Suppressor macrophage (primary cell): ENCODE measurements around the gene KIR2DL4.
"Not testable (repeated sequence)": the region's sequence is repeated elsewhere in the genome, so short reads cannot be mapped to it uniquely, and the experiment has no call there.

Experiments used
- DNase-seq, 4 experiments: peaks; one replicate each; pipeline ENCODE4 v3.0.0-alpha.2; 2020 to 2022
- total RNA-seq, 17 experiments: gene quantifications; one replicate each; lab custom pipeline; 2026; ENCODE audit warnings: mixed read lengths in 6 of 17, inconsistent platforms in 3 of 17; lab: John Stamatoyannopoulos, UW

KIR2DL4 gene
- total RNA-seq = 0 to 1.7 (median 0) reads per million in 17 experiments

- no peak for DNase-seq
These were observed at the start of gene KIR2DL4 for GRCh38 chr19:54803410-54803809. KIR2DL4 (plus strand) TSS chr19:54803610; CDS start chr19:54803652, 42 bp downstream.

- DNase-seq = not testable (repeated sequence)
These were observed 47.0 kb upstream of the KIR2DL4 start for GRCh38 chr19:54756204-54757110.

GRCh38 chr19:54758577-54758976 is 44.8 kb upstream of the KIR2DL4 start:
- DNase-seq = peak in 2 of 4 experiments; percentile 16 to 19

GRCh38 chr19:54764219-54764618 is 39.2 kb upstream of the KIR2DL4 start:
- peak; percentile 58 to 81 (median 72) for DNase-seq

DNA sequence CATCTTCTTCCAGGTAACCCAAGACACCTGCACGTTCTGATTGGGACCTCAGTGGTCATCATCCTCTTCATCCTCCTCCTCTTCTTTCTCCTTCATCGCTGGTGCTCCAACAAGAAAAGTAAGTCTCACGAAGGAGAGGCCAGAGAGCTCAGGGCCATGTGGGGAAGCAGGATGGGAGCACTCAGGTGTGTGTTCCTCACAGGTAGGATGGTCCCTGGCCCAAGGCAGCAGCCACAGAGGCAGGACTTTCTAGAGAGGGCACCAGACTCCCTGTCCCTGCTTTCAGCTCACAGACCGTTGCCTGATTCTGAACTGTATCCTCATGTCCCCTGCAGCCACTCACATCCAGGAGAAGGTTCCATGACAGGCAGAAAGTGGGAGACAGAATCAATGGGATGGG is 36.9 kb upstream of the KIR2DL4 start:
- DNase-seq = not testable (repeated sequence)

DNA sequence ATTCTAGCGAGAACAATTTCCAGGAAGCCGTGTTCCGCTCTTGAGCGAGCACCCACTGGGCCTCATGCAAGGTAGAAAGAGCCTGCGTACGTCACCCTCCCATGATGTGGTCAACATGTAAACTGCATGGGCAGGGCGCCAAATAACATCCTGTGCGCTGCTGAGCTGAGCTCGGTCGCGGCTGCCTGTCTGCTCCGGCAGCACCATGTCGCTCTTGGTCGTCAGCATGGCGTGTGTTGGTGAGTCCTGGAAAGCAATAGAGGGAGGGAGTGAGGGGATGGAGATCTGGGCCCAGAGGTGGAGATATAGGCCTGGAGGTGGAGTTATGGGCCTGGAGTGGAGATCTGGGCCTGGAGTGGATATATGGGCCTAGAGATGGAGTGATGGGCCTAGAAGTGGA is 33.8 kb upstream of the KIR2DL4 start, which contains the start of gene KIR2DL1:
KIR2DL1 (plus strand) TSS at position 148 of the 400 bp plus-strand sequence; CDS start at position 206, 58 bp downstream.
- DNase-seq = not testable (repeated sequence)

GRCh38 chr19:54770511-54770910 is 32.9 kb upstream of the KIR2DL4 start:
- not testable (repeated sequence) for DNase-seq

DNA sequence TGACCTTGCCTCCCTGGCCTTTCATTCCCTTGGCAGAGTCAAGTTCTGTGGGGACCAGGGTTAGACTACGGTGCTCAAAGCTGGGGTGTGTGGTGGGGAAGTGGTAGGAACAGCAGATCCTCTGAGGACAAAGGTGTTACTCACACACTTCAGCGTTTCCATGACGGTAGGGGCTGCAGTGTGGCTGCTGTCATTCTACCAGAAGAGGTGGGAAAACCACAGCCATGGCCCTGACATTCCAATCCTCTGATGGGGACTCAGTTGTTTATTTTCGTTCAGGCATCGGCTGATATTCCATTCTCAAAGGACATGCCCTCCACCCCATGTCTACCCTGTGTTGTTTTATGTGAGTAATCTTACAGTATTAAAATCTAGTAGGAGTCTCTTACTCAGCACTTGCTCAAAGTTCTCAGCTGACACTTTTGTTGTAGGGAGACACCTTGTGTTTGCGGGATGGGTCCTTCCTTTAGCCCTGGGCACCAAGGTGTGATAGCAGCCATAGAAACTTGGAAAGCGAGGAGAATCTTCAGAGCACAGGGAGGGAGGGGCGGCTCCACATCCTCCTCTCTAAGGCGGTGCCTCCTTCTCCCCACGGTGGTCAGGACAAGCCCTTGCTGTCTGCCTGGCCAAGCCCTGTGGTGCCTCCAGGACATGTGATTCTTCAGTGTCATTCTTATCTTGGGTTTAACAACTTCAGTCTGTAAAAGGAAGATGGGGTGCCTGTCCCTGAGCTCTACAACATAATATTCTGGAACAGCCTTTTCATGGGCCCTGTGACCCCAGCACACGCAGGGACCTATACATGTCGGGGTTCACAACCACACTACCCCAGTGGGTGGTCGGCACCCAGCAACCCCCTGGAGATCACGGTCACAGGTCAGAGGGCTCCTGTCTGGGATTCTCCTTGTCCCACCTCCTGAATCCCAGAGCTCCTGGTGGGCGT is 32.1 kb upstream of the KIR2DL4 start:
- not testable (repeated sequence) for DNase-seq

- DNase-seq = not testable (repeated sequence)
These were observed 30.7 kb upstream of the KIR2DL4 start for GRCh38 chr19:54772666-54773065.

DNA sequence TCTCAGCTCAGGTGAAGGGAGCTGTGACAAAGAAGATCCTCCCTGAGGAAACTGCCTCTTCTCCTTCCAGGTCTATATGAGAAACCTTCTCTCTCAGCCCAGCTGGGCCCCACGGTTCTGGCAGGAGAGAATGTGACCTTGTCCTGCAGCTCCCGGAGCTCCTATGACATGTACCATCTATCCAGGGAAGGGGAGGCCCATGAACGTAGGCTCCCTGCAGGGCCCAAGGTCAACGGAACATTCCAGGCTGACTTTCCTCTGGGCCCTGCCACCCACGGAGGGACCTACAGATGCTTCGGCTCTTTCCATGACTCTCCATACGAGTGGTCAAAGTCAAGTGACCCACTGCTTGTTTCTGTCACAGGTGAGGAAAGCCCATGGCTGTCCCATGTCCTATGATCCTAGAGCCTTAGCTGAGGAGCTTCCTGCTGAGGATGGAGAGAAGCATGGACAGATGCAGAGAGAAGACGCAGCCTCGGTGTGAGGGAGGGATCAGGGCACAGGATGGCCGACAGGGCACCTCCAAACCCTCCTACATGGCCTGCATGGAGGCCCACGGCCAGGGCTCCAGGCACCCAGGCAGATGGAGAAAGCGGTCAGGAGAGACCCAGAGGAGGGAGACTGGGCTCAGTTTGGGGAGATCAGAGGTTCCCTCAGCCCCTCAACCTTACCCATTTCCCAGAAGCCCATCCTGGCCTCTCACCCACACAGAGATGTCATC is 28.2 kb upstream of the KIR2DL4 start:
- DNase-seq = not testable (repeated sequence)

- not testable (repeated sequence) for DNase-seq
These were observed 27.6 kb upstream of the KIR2DL4 start for GRCh38 chr19:54775830-54776229.

GRCh38 chr19:54777851-54778250 is 25.6 kb upstream of the KIR2DL4 start:
- DNase-seq = not testable (repeated sequence)

GRCh38 chr19:54778896-54779295 is 24.5 kb upstream of the KIR2DL4 start:
- peak; percentile 50 to 81 (median 70) for DNase-seq

DNA sequence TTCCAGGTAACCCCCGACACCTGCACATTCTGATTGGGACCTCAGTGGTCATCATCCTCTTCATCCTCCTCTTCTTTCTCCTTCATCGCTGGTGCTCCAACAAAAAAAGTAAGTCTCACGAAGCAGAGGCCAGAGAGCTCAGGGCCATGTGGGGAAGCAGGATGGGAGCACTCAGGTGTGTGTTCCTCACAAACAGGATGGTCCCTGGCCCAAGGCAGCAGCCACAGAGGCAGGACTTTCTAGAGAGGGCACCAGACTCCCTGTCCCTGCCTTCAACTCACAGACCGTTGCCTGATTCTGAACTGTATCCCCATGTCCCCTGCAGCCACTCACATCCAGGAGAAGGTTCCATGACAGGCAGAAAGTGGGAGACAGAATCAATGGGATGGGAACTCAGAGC is 20.5 kb upstream of the KIR2DL4 start:
- not testable (repeated sequence) for DNase-seq

GRCh38 chr19:54786091-54786723 is 17.2 kb upstream of the KIR2DL4 start:
- DNase-seq = not testable (repeated sequence)

DNA sequence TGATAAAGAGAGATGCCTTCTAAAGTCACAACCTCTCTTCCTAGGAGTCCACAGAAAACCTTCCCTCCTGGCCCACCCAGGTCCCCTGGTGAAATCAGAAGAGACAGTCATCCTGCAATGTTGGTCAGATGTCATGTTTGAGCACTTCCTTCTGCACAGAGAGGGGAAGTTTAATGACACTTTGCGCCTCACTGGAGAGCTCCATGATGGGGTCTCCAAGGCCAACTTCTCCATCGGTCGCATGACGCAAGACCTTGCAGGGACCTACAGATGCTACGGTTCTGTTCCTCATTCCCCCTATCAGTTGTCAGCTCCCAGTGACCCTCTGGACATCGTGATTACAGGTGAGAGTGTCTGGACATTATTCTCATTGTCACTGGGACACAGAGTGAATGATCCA is 15.3 kb upstream of the KIR2DL4 start:
- DNase-seq = peak; percentile 66 to 85 (median 72)

DNA sequence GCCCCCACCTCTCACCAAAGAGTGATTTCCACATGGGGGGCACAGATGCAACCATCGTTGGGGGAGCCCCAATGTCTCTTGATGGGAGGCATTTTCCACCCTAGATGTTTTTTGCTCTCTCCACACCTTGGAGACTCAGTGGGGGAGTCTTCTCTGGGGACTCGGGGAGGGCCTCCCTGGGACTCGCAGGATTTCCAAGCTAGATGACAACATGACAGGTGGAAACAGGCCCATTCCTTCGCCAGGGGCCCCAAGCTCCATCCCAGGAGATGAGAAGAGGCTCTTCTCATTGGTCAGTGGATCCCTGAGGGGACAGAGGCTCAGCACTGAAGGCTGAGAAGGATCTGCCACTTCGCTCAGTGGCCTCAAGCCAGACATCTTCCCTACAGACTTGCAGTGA is 12.7 kb upstream of the KIR2DL4 start:
- DNase-seq = no peak

DNA sequence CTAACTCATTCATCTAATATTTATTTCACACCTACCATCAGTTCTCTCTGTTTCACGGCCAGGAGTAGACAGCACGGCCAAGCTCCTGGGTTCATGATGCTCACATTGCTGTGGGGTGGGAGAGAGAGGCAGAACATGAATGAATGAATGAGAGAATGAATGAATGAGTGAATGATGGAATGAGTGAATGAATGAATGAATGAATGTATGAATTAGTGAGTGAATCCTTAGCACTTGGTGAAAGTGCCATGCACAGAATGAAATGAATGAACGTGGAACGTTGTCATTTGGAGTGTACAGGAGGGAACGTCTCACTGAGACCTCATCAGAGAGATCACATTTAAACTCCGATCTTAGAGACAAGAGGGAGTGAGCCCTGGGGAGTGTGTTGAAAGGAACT is 11.9 kb upstream of the KIR2DL4 start:
- no peak for DNase-seq

DNA sequence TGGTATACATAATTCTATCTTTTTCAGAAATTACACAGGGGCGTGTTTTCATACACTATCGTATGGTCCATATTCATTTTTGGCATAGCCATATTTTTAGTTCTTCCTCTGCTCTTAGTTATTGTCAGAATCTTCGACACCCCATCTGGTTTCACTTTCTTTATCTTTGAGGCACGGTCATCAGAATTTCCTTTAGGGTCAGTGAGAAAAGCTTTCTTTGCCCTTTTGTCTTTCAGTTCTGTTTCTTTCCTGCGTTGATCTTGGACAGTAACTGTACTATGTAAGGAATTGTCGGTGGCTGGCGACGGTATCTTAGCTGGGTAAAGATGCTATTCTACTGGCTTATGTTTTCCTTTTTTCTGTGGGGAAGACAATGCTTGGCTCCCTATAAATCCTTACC is 10.6 kb upstream of the KIR2DL4 start:
- DNase-seq = peak in 2 of 4 experiments; percentile 40 to 55

DNA sequence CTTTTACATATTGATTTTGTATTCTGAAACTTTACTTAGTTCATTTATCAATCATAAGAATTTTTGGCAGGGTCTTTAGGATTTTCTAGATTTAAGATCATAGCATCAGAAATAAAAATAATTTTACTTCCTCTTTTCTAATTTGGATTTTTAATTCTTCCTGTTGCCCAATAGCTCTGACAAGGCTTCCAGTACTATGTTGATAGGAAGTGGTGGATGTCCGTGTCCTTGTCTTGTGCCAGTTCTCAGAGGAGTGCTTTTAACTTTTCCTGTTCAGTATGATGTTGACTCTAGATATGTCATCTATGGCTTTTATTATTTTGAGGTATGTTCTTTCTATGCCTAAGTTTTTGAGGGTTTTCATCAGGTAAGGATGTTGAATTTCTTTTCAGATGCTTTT is 7.7 kb upstream of the KIR2DL4 start:
- DNase-seq = peak; percentile 29 to 77 (median 64)

- no peak for DNase-seq
These were observed 691 bp downstream of the KIR2DL4 start for GRCh38 chr19:54804101-54804500.

DNA sequence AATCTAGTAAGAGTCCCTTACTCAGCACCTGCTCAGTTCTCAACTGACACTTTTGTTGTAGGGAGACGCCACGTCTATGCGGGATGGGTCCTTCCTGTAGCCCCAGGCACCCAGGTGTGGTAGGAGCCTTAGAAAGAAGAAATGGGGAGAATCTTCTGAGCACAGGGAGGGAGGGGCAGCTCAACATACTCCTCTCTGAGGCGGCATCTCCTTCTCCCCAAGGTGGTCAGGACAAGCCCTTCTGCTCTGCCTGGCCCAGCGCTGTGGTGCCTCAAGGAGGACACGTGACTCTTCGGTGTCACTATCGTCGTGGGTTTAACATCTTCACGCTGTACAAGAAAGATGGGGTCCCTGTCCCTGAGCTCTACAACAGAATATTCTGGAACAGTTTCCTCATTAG is 1.2 kb downstream of the KIR2DL4 start:
- no peak for DNase-seq
